Suprapubic skin (tissue), 4 donors: ENCODE results near the gene ACAA1.

Experiments used
- POLR2A ChIP-seq, 2 donors: fragments of 450-650 bp; IDR thresholded peaks; one replicate each; pipeline ENCODE4 v1.6.1; 2017; ENCODE audit warnings: antibody characterized with exemption in 2 of 2, mild to moderate bottlenecking in 2 of 2, moderate library complexity in 2 of 2
- POLR2AphosphoS5 ChIP-seq, 3 donors: sonication (generic); formaldehyde crosslinking; IDR thresholded peaks; one replicate each; pipeline ENCODE4 v1.6.1; 2017; ENCODE audit warnings: antibody characterized with exemption in 3 of 3
- TF ChIP-seq, protein P1 (sequence below), 2 donors: fragments of 200-600 bp in 1 of 2; fragments of 450-650 bp in 1 of 2; sonication (generic) in 1 of 2; IDR thresholded peaks; one replicate each; pipeline ENCODE4 v1.5.1; 2016 to 2019; ENCODE audit warnings: antibody characterized with exemption in 2 of 2, mild to moderate bottlenecking in 1 of 2, moderate library complexity in 1 of 2

- no peak for TF ChIP-seq POLR2A (IDR thresholded peaks at IDR 0.05)
- TF ChIP-seq, protein P1, sequence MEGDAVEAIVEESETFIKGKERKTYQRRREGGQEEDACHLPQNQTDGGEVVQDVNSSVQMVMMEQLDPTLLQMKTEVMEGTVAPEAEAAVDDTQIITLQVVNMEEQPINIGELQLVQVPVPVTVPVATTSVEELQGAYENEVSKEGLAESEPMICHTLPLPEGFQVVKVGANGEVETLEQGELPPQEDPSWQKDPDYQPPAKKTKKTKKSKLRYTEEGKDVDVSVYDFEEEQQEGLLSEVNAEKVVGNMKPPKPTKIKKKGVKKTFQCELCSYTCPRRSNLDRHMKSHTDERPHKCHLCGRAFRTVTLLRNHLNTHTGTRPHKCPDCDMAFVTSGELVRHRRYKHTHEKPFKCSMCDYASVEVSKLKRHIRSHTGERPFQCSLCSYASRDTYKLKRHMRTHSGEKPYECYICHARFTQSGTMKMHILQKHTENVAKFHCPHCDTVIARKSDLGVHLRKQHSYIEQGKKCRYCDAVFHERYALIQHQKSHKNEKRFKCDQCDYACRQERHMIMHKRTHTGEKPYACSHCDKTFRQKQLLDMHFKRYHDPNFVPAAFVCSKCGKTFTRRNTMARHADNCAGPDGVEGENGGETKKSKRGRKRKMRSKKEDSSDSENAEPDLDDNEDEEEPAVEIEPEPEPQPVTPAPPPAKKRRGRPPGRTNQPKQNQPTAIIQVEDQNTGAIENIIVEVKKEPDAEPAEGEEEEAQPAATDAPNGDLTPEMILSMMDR (IDR thresholded peaks at IDR 0.05), result no peak
- TF ChIP-seq POLR2AphosphoS5 (IDR thresholded peaks at IDR 0.05), result no peak
Measured at GRCh38 chr3:38118421-38119247, 18.3 kb downstream of the ACAA1 start.
